Measurements from ENCODE around the gene MAP2K7.
A peak's percentile ranks its signal among the peaks of the same experiment; 100 is the strongest.
"Not testable (repeated sequence)": the region's sequence is repeated elsewhere in the genome, so short reads cannot be mapped to it uniquely, and the experiment has no call there.

MAP2K7 gene

DNA sequence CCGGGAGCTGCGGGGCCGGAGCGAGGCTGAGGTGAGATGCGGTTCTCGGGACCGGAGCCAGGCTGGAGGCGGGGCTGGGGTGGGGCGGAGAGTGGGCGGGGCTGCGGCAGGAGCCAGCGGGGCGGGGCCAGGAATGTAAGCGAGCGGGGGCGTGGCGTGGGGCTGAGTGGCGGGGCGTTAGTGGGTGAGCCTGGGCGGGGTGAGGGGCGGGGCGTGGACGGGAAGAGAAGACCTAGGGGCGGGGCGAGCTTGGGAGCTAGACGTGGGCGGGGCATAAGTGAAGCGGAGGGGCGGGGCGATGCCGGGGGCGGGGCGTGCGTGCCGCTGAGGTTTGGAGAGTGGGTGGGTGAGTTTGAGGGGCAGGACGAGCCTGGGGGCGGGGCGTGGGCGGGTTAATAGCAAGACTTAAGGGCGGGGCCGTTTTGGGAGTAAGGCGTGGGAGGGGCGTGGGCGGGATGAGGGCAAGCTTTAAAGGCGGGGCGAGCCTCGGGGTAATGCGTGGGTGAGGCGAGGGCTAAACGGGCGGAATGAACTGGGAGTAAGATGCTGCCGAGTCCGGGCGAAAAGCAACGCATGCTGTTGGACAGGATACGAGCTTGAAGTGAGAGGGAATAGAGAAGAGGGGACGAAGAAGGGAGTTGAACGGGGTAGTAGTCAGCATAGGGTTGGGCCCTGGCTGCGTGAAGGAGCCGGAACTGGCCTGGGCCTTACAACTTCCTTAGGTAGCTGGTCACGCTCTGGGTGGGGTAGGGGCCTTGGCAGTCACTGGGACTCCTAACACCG is 17.0 kb downstream of the MAP2K7 start:
- peak; percentile 92 to 98 for DNase-seq

DNA sequence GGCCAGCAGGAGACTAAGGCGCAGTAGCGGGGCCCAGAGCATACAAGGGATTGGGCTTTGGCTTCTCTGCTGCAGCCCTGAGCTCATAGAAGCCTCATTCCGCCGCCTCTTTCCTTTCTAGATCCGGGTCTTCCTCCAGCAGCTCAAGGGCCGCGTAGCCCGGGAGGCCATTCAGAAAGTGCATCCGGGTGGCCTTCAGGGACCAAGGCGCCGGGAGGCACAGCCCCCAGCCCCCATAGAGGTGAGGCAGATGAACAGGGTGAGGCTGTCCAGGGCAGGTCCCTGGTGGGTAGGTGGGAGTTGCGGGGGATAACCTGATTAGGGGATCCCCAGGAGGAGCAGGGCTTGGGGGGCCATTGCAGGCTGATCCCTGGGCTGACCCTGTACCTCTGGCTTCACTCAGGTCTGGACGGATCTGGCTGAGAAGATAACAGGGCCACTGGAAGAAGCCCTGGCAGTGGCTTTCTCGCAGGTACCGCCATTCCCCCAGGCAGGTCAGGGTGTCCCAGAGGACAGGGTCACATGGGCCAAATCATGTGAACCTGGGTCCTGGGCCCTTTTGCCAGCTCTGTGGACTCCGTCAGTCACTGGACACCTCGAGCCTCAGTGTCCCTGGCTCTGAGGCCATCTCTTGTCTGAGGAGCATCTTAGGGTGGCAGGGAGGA is 17.8 kb downstream of the MAP2K7 start:
- peak in 1 of 2 experiments; percentile 42 for DNase-seq

DNA sequence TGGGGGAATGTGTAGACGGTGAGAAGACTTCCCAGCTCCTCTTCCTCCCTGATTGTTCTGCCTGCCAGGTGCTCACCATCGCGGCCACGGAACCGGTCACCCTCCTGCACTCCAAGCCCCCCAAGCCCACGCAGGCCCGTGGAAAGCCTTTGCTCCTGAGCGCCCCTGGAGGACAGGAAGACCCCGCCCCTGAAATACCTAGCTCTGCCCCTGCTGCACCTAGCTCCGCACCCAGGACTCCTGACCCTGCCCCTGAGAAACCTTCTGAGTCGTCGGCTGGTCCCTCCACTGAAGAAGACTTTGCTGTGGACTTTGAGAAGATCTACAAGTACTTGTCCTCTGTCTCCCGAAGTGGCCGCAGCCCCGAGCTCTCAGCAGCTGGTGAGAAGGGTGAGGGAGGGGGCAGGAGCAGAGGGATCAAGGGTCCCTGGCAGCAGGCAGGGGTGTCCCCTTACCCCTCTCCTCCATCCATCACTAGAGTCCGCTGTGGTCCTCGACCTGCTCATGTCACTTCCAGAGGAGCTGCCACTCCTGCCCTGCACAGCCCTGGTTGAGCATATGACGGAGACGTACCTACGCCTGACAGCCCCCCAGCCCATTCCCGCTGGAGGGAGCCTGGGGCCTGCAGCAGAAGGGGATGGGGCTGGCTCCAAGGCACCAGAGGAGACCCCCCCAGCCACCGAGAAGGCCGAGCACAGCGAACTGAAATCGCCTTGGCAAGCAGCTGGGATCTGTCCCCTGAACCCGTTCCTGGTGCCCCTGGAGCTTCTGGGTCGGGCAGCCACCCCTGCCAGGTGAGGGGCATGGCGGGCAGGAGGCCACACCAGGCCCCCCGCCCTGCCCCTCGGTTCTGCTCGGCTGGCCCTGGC is 18.5 kb downstream of the MAP2K7 start:
- DNase-seq, result no peak

DNA sequence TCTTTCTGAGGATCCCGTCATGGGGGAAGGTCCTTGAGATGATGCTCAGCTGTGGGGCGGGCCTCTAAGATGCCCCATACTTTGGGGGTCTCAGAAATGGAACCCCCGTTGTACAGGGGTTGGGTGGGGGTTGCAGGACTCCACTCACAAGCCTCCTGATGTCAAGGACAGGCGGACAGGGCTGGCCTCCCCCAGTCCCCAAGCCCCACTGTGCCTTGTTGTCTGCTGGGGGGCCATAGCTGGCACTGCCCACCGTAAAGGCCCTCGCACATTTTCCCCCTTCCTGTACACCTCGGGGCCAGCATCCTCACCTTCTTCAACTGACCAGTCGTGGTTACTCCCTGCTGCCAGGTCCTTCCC is 19.1 kb downstream of the MAP2K7 start:
- no peak for DNase-seq

DNA sequence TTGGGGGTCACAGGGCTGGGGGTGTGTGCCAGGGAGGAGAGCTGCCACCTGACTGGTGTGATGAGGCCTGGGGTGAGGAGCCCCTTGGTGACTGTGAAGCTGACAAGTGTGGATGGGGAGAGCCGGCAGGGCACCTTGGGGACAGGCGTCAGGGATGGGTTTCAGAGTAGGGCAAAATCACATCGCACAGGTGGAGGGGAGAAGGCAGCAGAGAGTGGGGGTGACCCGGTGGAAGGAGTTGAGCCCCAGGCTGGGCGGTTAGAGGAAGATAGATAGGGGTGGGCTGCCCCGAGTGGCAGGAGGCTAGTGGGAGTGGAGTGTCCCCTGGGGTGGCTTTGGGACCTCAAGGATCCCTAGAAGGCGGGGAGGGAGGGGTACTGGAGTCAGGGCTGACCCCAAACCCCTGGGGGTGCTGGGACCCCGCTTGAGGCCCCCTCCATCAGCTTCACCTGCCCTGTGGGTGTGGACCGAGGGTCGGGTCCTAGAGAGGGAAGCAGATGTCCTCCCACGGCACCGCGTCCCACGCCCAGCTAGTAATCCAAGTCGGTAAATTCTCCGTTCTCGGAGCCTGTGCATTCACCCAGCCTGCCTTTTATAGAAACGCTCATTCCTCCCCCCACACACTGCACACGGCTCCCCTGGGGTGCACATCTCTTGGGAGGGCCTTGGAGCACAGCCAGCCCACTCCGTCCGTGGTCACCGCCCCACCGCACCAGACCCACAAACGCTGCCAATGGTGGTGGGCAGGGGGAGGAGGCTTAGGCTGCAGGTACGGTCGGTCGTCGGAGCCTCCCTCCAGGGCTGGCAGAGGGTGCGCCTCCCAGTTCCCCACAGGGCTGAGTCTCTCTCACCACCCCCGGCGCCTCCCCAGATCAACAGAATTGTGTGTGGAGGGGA is 19.9 kb downstream of the MAP2K7 start:
- no peak for DNase-seq

DNA sequence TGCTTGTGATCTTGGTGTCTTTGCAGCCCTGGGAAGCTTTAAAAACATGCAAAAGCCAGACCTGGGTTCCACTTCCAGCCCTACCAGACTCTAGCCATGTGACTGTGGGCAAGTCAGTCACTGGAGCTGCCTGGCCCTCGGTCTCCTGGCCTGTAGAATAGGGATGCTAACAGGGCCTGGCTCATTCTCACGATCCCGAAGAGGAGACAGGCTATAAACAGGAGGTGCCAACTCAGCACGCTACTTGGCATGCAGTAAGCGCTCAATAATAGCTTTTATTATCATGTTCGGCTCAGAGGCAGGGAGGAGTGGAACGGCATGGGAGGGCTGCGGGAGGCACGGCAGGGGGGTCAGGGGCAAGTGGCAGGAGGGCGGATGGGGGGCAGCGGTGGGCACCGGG is 20.6 kb downstream of the MAP2K7 start:
- DNase-seq, result no peak

DNA sequence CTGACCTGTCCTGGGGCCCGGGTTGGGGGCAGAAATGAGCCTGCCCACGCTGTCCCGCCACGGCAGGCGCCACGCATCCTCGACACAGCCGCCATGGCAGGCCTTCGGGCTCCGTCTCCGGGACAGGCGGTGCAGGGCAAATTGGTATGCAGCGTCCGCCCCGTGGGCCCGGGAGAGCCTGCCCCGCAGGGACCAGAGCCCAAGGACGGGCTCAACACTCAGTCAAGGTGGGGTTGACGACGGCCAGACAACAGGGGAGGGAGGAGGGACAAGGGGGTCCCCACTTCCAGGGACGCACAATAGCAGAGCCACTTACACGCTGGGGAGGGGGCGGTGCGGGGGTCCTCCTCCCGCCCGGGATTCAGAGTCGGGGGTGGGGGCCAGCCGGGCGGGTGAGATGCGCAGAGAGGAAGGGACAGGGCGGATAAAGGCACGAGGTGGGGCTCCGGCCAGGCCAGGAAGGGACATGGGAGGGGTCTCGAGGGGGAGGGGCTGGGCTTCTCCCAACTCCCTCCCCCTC is 21.0 kb downstream of the MAP2K7 start:
- DNase-seq, result no peak

DNA sequence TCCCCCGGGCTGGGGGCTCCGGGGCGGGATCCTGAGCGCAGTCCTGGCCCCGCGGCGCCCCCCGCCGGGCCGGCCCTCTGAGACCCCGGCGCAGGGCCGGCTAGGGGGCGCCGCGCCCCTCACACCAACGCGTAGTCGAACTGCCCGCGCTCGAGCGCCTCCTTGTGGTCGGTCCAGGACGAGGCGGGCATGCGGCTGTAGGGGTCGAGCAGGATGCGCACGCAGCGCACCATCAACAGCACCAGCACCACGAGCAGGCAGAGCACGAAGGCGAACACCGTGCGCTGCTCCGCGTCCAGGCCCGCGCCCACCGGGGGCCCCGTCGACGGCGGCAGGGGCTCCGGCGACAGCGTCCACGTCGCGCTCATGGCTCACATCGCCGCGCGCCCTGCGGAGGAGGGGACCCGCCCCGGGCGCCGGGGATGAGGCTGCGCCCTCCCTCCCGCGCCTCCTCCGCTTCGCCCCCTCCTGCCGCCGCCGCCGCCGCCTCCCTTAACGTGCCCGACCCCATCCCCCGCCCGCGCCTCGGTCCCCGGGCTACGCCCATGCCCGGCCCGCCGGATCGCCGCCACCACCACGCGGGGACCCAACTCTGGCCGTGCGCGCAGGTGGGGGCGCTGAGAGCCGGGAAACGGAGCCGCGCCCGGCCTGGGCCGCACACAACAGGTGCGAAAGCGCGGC is 21.6 kb downstream of the MAP2K7 start:
- DNase-seq, result peak; percentile 53 to 68

DNA sequence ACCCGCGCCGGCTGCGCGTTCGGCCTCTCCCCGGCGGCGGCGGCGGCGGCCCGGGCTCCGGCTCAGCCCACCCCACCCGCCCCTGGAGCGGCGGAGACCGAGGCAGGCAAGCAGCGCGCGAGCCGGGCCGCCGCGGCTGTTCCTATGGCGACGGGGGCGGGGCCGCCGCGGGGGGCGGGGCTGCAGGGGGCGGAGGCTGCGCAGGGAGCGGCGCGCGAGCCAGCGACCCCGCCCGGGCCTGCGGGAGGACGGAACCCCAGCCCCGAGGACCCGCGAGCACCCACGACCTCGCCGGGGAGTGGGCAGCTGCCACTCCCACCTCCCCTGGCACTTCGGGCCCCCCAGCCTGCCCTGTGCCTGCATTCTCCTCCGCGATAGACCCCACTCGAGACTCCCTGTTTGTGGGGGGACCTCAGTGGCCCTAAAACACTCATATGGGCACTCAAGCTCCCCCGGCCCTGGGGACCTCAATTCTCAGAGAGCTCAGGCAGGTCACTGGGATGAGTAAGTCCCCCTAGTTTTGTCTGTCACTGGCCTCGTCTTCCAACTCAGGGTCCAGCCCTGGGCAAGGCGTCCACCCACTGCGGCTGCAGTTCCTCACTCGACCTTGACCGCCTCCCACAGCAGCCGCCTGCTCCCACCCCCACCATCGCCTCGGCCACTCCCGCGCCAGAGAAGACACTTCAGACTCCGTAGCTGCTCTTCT is 22.5 kb downstream of the MAP2K7 start, which contains the start of gene CTXN1:
Gene CTXN1, minus strand, starts transcription at position 115 of the 706 bp plus-strand sequence. CDS start 597 bp downstream, outside the sequence.
- DNase-seq, result peak; percentile 25 to 43

DNA sequence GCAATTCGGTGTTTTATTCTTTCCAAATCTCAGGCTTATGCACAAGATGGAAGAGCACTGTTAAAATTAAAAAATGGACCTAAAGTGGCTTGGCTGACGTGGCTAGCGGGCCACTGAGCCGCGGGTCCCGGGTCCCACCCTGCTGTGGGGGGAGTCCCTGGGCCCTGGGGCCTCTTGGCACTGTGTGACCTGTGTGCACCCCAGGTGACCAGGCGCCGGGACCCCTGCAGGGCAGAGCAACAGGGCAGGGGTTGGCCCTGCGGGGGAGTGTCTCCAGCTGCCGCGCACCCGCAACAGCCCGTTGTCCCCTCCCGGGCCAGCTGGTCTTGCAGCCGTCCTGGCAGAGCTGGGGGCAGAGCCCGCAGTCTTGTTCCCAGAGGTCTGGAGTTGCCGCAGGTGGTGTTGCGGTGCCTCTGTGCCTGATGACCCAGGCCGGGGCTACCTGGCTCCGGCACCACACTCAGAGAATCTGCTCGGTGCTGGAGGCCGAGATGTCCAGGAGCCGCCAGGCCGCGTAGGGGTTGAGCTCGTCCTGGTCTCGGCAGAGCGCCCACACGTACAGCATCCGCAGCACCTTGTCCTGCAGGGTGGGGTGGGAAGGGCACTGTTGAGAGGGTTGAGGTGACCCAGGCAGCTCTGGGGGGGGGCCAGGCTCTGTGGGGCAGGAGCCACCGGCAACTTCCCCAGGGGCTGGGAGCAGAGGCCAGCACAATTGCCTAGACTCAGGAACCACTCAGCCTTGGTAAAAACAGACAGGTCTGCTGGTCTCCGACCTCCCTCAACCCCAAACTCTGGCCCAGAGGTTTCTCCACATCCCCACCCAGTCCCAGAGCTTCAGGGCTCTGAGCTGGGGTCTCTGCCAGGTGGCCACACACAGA is 23.3 kb downstream of the MAP2K7 start:
- peak in 1 of 2 experiments; percentile 27 for DNase-seq

DNA sequence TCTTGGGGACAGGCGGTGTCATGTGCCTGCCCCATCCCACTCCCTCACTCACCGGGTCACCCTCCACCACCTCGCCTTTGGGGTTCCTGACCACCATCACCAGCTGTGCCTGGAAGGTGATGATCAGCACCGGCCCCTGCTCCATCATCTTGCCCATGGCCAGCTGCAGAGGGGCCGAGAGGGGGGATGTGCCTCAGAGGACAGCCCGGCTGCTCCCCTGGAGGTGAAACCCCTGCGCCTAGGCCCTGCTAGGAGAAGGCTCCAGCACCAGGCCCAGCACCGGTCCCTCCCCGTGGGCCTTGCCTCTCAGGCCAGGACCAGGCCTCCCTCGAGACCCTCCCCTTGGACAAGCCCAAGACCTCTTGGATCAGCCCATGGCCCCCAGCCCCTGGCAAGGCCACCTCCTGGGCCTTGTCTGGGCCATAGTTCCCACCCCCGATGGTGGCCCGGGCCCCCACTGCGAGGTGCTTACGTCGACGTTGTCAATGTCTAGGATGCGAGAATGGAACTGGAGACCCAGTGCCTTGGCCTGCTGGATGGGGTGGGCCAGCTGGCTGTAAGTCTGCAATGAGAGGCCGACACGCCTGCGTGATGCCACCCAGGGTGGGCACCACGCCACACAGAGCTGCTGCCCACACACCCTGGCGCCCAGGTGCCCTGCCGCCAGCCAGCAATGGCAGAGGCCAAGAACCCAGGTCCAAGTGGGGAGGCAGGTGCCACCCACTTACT is 24.1 kb downstream of the MAP2K7 start:
- DNase-seq, result no peak

DNA sequence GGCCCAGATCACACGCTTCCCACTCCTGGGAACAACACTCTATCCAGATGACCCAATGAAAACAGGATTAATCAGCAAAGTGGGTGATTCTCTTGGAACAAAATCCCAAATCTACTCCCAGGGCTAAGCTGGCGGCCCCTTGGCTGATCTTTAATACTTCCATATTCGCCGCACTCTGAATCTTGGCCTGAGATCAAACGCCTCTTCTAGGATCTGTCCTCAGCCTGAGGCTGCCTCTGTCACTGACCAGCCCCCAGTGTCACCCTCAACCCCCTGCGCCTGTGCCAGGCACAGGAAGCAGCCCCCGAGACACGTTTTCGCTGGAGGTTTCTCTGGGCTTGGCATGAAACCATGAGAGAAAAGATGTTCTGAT is 24.6 kb downstream of the MAP2K7 start:
- DNase-seq, result no peak

DNA sequence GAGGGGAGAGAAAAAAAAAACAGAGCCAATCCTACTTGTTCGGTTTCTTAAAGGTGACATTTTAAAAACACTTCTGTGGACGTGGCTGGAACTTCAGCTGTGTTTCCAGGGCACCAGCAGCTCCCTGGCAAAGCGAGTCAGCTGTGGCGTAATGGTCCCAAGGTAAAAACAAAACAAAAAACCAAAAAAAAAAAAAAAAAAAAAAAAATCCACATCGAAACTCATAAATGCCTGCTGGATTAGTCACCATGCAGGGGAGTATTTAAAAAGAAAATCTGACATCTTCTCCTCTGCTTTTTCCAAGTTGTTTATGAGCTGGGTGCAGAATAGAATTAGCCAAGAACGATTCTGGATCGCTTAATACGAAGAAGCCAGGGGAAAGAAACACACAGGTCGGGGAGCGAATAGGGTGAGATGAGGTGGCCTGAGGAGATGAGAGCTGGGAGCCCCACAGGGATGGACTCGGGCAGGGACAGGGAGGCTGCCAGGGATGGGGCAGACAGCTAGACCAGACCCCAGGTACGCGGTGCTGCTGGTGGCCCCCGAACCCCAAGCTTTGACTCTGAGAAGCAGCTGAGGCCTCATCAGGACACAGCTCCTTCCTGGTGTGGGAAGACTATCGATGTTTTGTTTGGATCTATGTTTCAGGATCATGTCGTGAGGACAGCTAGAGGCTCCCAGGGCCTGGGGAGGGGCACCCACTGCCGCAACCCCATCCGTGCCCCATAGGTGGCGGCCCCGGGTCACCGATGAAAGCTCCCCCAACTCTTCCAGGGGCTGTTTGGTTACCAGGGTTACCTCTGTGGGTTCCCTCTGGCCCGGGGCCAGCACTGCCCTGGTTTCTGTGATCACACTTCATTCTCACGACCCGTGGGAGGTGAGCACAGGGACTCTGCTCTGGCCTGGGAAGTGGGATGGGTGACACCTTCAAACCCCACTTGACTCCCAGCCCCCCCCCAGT is 25.3 kb downstream of the MAP2K7 start:
- DNase-seq, result peak; percentile 15 to 28

DNA sequence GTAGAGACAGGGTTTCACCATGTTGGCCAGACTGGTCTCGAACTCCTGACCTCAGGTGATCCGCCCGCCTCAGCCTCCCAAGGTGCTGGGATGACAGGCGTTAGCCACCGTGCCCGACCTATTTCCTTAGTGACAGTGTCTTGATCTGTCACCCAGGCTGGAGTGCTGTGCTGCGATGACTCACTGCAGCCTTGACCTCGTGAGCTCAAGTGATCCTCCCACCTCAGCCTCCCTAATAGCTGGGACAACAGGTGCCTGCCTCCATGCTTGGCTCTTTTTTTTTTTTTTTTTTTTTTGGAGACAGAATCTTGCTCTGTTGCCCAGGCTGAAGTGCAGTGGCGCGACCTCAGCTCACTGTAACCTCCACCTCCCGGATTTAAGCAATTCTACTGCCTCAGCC is 26.4 kb downstream of the MAP2K7 start:
- not testable (repeated sequence) for DNase-seq

DNA sequence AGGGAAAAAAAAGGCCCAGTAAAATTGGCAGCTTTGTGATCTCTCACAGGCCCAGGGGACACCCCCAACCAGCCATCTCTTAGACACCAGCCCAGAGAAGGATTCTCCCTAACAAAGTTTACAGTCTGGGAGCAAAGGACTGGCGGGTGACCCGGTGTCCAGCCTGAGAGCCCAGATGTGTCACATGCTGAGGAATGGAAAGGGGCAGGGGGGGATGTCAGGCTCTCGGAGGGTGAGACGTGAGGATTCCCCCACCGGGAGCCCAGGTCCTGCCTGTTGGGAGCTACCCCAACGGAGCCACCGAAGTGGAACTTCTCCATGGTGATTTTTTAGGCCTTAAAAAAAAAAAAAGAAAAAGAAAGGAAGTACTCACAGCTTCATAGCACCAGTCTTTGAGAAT is 27.1 kb downstream of the MAP2K7 start:
- no peak for DNase-seq

DNA sequence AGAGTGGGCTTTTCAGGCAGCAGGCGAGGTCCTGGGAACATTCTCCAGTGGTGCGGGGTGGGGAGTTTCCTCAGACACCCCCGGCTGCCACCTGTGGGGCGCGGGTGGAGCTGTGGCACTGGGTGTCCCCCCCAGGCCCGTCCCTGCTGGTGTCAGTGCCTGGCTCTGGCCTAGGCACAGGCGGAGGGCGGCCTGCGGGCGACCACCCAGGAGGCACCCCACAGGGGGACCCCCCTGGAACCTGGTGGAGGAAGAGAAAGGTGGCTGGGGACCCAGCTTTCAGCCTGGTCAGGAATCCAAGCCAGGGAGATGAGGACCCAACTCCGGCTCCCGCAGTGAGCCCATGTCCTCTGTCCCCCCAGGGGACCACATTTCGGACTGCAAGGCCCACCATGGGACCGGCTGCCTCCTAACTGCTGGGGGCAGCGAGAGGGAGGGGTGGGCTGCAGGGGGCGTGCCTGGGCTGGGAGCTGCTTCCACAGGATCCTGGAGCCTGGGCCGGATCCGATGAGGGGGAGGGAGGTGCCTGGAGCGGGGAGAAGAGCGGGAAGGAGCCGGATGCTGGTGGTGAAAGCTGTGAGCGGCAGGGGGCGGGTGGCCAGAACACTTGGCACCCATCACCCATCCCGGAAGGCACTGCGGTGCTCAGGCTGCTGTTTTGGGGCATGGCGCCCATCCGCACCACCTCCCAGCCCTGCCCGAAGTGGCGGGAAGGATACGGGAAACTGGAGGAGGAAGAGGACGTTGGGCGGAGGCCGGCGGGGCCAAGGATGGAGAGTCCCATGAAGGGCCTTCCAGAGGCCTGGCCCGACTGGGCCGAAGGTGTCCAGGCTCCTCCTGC is 27.8 kb downstream of the MAP2K7 start:
- no peak for DNase-seq
